ENCODE results near the gene CASZ1.

The CASZ1 gene

GRCh38 chr1:10684221-10684620 lies 112.2 kb downstream of the CASZ1 start:
- no peak for DNase-seq

GRCh38 chr1:10682449-10683309 lies 113.8 kb downstream of the CASZ1 start:
- DNase-seq = no peak

- DNase-seq = no peak
Measured at GRCh38 chr1:10682108-10682445, 114.4 kb downstream of the CASZ1 start.

GRCh38 chr1:10681296-10682107 lies 114.9 kb downstream of the CASZ1 start:
- no peak for DNase-seq

GRCh38 chr1:10680487-10680886 lies 116.0 kb downstream of the CASZ1 start:
- DNase-seq = no peak

GRCh38 chr1:10679496-10680220 lies 116.8 kb downstream of the CASZ1 start:
- DNase-seq = peak; percentile 37

GRCh38 chr1:10678852-10679251 lies 117.6 kb downstream of the CASZ1 start:
- DNase-seq = no peak

DNA sequence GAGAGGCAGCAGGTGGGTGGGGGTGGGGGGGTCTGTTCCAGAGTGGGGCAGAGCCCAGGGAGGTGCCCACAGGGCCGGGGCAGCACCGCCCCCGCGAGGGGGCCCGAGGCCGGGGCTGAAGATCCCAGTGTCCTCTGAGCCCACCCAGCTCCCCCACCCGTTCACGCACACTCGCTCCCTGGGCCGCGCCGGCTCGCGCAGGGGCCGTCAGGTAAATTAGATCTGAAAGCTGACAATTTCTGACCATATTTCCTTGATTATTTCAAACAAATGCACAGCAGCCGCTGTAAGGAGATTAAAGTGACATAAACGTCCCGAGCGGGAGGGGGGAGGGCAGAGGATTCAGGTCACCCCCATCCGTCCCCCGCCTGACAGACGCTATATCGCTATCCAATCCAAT lies 118.0 kb downstream of the CASZ1 start:
- DNase-seq = no peak

- DNase-seq = no peak
Measured at GRCh38 chr1:10677491-10678391, 118.7 kb downstream of the CASZ1 start.

- no peak for DNase-seq
Measured at GRCh38 chr1:10676963-10677362, 119.5 kb downstream of the CASZ1 start.

DNA sequence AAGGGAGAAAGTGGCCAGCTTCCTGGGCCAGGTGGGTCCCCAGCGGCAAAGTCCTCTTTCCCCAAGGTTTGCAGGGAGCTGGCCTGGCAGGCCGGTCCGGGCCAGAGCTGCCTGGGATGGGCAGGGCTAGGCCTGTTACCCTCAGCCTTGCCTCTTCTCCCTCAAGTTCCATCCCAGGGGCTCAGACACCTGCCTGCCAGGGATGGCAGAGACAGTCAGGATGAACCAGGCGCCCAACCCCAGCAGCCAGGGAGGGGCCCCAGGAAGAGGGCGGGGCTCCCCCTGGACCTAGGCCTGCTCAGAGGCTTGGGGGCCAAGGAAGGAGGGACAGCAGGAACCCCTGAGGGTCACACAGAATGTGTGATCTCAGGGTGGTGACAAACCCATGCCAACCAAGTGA lies 120.6 kb downstream of the CASZ1 start:
- DNase-seq = no peak

GRCh38 chr1:10674700-10675609 lies 121.5 kb downstream of the CASZ1 start:
- no peak for DNase-seq

DNA sequence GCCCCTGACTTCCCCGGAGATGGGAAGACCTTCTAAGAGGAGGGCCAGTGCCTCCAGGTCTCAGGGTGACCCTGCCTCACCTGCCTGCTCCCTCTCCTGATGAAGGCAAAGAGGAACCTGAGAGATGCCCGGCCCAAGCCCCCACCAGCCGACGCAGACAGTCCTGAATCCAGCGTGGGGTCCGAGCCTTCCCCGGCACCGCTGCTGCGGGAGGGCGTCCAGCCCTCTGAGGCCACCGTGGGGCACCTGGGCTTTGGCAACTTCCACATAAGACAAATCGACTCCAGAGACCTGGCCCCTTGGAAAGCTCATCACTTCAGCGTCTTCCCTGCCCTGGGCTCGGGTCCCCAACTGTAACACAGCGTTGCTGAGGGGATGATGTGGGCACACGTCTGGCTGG lies 122.2 kb downstream of the CASZ1 start:
- DNase-seq = no peak

DNA sequence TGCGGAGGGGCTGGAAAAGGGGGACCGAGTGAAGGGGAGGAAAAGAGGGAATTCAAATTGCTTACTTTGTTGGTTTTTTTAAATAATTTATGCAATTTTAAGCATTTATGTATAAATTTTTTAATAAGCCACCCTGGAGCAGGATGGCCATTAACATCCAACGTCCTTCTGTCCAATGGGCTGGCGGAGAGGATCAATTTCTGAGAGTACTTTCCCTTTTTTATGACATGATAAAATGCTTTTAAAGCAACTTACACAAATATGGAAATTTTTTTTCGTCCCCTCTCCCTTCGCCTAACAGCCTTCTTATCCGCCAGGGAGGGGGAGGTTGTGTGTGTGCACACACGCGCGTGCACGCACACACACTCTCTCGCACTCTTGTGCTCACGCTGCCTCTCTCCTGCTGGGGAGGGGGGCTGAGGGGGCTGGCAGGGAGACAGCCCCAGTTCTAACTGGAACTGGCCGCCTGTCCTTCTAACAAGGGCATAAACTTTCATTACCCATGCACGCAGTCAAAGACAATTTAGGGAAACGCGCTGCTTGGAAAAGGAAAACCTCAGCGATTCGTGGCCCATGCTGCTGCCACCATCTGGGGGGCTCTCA lies 123.2 kb downstream of the CASZ1 start:
- no peak for DNase-seq

DNA sequence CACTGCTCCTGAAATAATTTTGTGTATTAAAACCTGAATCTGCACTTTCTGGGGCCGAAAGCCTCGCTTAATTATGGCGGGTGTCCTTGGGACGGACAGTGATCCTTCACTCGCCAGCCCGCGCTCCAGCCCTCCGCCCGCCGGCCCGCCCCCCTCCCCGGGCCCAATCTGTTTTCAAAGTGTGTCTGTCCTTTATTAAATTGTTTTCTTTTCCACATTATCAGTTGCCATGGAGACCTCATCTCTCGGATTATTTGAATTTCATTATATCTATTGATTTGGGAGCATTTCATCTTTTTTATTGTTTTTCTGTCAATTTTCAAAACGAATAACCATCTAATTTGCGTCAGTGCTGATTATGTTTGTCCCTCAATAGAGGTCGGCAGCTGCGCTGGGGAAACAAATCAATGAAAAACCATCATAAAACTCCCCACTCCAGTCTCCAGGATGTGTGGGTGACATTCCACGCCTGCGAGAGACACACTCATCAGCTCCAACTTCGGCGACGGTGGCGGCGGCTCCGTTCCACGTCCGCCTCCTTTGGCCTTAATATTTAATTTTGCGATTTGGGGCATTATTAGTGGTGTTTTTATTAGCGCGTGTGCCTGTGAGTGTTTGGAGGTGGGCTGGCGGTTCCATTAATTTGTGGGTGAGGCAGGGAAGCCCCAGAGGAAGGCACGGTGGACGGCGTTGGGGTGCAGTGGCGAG lies 123.9 kb downstream of the CASZ1 start:
- no peak for DNase-seq

GRCh38 chr1:10671622-10672342 lies 124.7 kb downstream of the CASZ1 start:
- no peak for DNase-seq

GRCh38 chr1:10671090-10671489 lies 125.4 kb downstream of the CASZ1 start:
- DNase-seq = no peak

- DNase-seq = no peak
Measured at GRCh38 chr1:10670190-10670589, 126.3 kb downstream of the CASZ1 start.

DNA sequence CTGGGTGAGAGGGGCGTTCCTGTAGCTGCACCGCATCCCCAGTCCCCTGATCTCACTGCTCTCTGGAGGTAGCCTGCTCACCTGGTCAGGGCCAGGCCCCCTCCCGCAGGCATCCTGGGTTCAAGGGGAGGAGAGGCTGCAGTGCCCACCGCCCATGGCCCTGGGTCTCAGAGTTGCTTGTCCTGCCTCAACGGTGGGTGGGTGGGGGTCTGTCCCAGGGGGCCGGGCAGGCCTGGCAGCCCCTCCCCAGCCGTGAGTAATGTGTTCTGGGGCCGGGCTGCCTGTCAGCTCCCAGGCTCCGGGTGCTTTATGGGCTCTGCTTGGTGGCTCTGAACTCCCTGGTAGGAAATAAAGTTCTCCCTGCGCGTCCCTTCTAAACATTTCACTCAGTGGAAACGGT lies 126.9 kb downstream of the CASZ1 start:
- DNase-seq = no peak

Measured in NCI-H1092 (cell line).